Stomach smooth muscle (tissue), 2 donors: ENCODE data around the gene MVB12A.

Experiments used
- H3K27ac ChIP-seq: one replicate; pipeline ENCODE4 v1.7.0; 2013; ENCODE audit warnings: mild to moderate bottlenecking, low read length, inconsistent platforms
- H3K27me3 ChIP-seq, 2 donors: one replicate each; pipeline ENCODE4 v1.7.0; 2013; ENCODE audit warnings: low read length in 2 of 2; ENCODE audit not compliant: insufficient read depth in 2 of 2, control insufficient read depth in 1 of 2
- H3K36me3 ChIP-seq, 2 donors: one replicate each; pipeline ENCODE4 v1.7.0; 2013; ENCODE audit warnings: low read length in 2 of 2; ENCODE audit not compliant: control insufficient read depth in 2 of 2, insufficient read depth in 2 of 2
- H3K4me1 ChIP-seq: one replicate; pipeline ENCODE4 v1.7.0; 2013; ENCODE audit warnings: low read length; ENCODE audit not compliant: control insufficient read depth, insufficient read depth
- H3K4me3 ChIP-seq, 2 donors: one replicate each; pipeline ENCODE4 v1.7.0; 2013; ENCODE audit warnings: low read length in 2 of 2
- H3K9ac ChIP-seq, 2 donors: one replicate each; pipeline ENCODE4 v1.7.0; 2013; ENCODE audit warnings: low read length in 2 of 2, mild to moderate bottlenecking in 1 of 2
- H3K9me3 ChIP-seq, 2 donors: one replicate each; pipeline ENCODE4 v1.7.0; 2013; ENCODE audit warnings: low read length in 2 of 2; ENCODE audit not compliant: control insufficient read depth in 2 of 2
- donor health status: healthy.
- donor health status: Pancreatic carcinoma.

MVB12A gene

GRCh38 chr19:17447704-17448130 is 27.9 kb downstream of the MVB12A start:
- H3K4me3 ChIP-seq = peak overlapping the region in 1 of 2 donors; percentile 65
- no peaks in the 10 kb centered on the region for H3K36me3 ChIP-seq
- H3K9ac ChIP-seq = no peak overlapping the region
- H3K4me1 ChIP-seq = peaks cover 7% of the 10 kb centered on the region
- H3K27ac ChIP-seq = no peak overlapping the region
- H3K9me3 ChIP-seq = no peaks in the 10 kb centered on the region
- H3K27me3 ChIP-seq = no peaks in the 10 kb centered on the region

- H3K4me1 ChIP-seq = peaks cover 7% of the 10 kb centered on the region
- H3K27me3 ChIP-seq = peaks cover 0 to 2% of the 10 kb centered on the region in 2 donors
- peaks cover 0 to 2% of the 10 kb centered on the region in 2 donors for H3K9me3 ChIP-seq
- no peaks in the 10 kb centered on the region for H3K36me3 ChIP-seq
- H3K9ac ChIP-seq = no peak within 1 kb of the TSS
- no peak within 1 kb of the TSS for H3K27ac ChIP-seq
- peak within 1 kb of the TSS; percentile 49 to 65 for H3K4me3 ChIP-seq
Measured at GRCh38 chr19:17448131-17448967, 28.5 kb downstream of the MVB12A start, which contains the start of gene TMEM221. Gene TMEM221, minus strand, starts transcription at chr19:17448668. Its CDS starts 206 bp downstream, at chr19:17448462.

- Histone ChIP-seq H3K4me1 (peaks cover 9% of the 10 kb centered on the region), H3K36me3 (no peaks in the 10 kb centered on the region), H3K27me3 (peaks cover 8 to 11% of the 10 kb centered on the region in 2 donors), H3K27ac (no peak overlapping the region), H3K4me3 (no peak overlapping the region), H3K9ac (no peak overlapping the region), H3K9me3 (peaks cover 0 to 3% of the 10 kb centered on the region in 2 donors)
Measured at GRCh38 chr19:17450264-17451075, 30.6 kb downstream of the MVB12A start.

GRCh38 chr19:17451820-17452219 is 32.0 kb downstream of the MVB12A start:
- H3K27ac ChIP-seq = no peak overlapping the region
- no peak overlapping the region for H3K4me3 ChIP-seq
- no peaks in the 10 kb centered on the region for H3K36me3 ChIP-seq
- H3K4me1 ChIP-seq = peaks cover 9% of the 10 kb centered on the region
- H3K9me3 ChIP-seq = peaks cover 0 to 3% of the 10 kb centered on the region in 2 donors
- no peak overlapping the region for H3K9ac ChIP-seq
- H3K27me3 ChIP-seq = peaks cover 12 to 22% of the 10 kb centered on the region in 2 donors

GRCh38 chr19:17454576-17455071 is 34.8 kb downstream of the MVB12A start:
- H3K4me1 ChIP-seq = peaks cover 2% of the 10 kb centered on the region
- H3K9me3 ChIP-seq = peaks cover 0 to 3% of the 10 kb centered on the region in 2 donors
- H3K27me3 ChIP-seq = peaks cover 18 to 28% of the 10 kb centered on the region in 2 donors
- H3K9ac ChIP-seq = no peak overlapping the region
- H3K27ac ChIP-seq = no peak overlapping the region
- no peak overlapping the region for H3K4me3 ChIP-seq
- no peaks in the 10 kb centered on the region for H3K36me3 ChIP-seq

GRCh38 chr19:17455308-17456123 is 35.7 kb downstream of the MVB12A start:
- Histone ChIP-seq H3K9me3 (peaks cover 0 to 3% of the 10 kb centered on the region in 2 donors), H3K4me3 (no peak overlapping the region), H3K27ac (no peak overlapping the region), H3K36me3 (no peaks in the 10 kb centered on the region), H3K27me3 (peaks cover 25 to 34% of the 10 kb centered on the region in 2 donors), H3K4me1 (peaks cover 2% of the 10 kb centered on the region), H3K9ac (no peak overlapping the region)

- H3K27me3 ChIP-seq = peaks cover 29 to 38% of the 10 kb centered on the region in 2 donors
Measured at GRCh38 chr19:17456127-17456526, 36.3 kb downstream of the MVB12A start.

GRCh38 chr19:17457616-17458015 is 37.8 kb downstream of the MVB12A start:
- Histone ChIP-seq H3K36me3 (no peaks in the 10 kb centered on the region), H3K27me3 (peaks cover 32 to 38% of the 10 kb centered on the region in 2 donors)

More at GRCh38 chr19:17456127-17456526, 36.3 kb downstream of the MVB12A start:
- H3K9ac ChIP-seq = no peak overlapping the region
- H3K27ac ChIP-seq = no peak overlapping the region
- no peak overlapping the region for H3K4me3 ChIP-seq
- no peaks in the 10 kb centered on the region for H3K36me3 ChIP-seq
- peaks cover 2% of the 10 kb centered on the region for H3K4me1 ChIP-seq
- peaks cover 0 to 3% of the 10 kb centered on the region in 2 donors for H3K9me3 ChIP-seq

GRCh38 chr19:17458970-17459369 is 39.1 kb downstream of the MVB12A start:
- Histone ChIP-seq H3K9me3 (no peaks in the 10 kb centered on the region), H3K27me3 (peaks cover 30 to 34% of the 10 kb centered on the region in 2 donors), H3K27ac (no peak overlapping the region), H3K36me3 (no peaks in the 10 kb centered on the region), H3K9ac (no peak overlapping the region), H3K4me1 (no peaks in the 10 kb centered on the region), H3K4me3 (no peak overlapping the region)

More at GRCh38 chr19:17457616-17458015, 37.8 kb downstream of the MVB12A start:
- Histone ChIP-seq H3K4me1 (peaks cover 2% of the 10 kb centered on the region), H3K4me3 (no peak overlapping the region), H3K9me3 (peaks cover 0 to 3% of the 10 kb centered on the region in 2 donors), H3K27ac (no peak overlapping the region), H3K9ac (no peak overlapping the region)
